NCI-H345 (cell line): ENCODE measurements around the gene TIAM2.

Source experiments
- DNase-seq: peaks from one replicate; lab custom pipeline; 2025; lab: John Stamatoyannopoulos, UW

TIAM2 gene

DNA sequence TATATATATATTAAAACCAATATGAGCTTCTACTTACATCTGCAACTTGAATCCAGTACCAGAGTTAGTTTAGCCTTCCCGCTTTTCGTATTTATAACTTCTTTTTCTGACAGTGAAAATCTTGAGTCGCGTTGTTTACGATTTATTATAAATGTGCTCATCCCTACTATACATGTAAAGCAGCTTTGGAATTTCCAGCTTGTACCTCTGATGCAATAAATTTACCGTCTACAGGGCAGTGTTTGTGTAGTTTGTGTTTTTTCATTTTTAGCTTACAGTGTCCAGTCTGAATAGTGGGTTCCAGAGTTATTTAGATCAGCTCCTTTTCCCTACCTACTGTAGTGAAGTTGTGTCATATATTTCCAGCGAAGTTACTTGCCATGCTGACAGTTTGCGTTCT, 66.3 kb downstream of the TIAM2 start:
- no peak for DNase-seq

DNA sequence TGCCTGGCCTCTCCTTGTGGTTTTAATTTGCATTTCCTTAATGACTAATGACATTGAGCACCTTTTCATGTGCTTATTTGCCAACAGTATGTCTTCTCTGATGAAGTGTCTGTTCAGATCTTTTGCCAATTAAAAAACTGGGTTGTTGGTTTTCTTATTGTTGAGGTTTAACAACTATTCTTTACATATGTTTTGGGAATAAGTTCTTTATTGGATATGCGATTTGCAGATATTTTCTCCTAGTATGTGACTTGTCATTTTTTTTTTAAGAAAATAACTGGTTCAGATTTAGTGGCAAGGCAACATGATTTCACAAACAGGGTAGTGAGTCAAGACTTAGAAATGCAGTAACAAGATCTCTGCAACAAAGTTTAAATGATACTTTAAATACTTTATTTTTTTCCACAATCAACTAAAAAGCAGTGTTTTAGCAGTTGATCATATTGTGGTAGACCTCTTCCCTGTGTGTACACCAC, 67.8 kb downstream of the TIAM2 start:
- DNase-seq: no peak

DNA sequence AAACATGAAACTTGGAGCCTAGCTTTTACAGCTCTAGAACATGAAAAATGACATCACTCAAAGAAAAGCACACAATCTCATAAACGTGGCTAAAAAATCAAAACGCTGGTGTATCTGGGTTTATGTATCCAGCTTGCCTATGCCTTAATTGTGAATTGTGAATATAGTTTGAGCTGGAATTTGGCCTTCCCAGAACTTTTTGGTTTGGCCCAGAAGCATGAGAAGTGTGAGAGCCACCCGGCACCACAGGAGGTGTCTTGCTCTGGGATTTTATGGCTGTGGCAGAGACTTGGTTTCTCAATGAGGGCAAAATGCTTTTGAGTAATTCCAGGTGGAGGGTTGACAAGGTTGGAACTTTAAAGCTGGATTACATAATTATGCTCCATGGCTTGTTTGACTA, 69.2 kb downstream of the TIAM2 start:
- DNase-seq: no peak

- no peak for DNase-seq
These were observed 71.2 kb downstream of the TIAM2 start for GRCh38 chr6:155066361-155066760.

DNA sequence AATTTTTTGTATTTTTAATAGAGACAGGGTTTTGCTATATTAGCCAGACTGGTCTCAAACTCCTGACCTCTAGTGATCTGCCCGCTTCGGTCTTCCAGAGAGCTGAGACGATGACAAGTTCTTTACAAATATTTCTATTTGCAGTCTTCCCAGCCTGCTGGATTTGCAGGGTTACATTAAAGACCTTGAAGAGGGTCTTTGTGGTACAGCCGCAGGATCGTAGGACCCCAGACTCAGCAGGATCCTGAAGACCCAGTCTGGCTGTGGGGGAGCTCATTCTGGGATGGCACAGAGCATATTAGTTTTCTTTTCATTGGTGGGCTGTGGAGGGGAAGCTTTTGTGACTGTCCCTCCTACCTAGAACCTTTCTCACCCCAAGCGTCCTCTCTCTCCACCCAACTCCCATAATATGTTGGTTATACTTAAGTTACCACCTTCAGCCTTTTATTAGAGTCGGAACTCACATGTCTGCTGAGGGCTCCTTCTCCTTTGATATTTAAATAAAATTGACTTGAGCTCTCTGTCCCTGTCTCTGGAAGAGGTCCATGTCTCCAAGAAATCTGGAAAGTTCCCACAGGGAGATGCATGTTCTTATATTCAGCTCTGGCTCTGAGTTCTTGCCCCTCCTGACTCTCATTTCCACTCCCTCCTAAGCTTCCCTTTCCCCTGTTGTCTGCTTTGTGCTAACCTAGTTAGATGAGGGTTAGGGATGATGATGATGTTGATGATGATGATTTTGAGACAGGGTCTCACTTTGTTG, 72.0 kb downstream of the TIAM2 start:
- DNase-seq: no peak

DNA sequence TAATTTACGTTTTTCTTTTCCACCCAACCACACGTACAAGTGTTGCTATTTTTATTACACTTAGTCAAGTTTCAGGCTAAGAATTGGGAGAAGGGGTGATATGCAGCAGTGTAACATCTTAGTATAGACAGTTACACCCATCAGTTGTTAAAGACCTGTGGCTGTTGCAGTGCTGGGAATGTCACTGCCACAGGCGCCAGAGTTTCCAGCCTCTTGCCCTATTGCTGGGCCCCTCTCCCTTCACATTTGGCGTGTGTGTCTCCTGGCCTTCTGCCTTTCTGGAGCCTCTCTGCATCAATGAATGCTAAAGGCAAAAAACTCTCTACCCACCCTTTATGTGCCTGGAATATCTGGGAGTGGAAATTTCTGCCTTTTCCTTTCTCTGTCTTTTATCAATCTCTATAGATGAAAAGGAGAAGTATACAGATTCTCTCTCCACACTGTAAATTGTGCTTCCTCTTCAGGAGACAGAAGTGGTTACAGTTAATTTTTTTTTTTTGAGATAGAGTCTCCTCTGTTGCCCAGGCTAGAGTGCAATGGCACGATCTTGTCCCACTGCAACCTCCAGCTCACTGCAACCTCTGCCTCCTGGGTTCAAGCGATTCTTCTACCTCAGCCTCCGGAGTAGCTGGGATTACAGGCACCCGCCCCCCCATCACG, 73.0 kb downstream of the TIAM2 start:
- no peak for DNase-seq

GRCh38 chr6:155069543-155069942, 74.4 kb downstream of the TIAM2 start:
- DNase-seq: no peak

DNA sequence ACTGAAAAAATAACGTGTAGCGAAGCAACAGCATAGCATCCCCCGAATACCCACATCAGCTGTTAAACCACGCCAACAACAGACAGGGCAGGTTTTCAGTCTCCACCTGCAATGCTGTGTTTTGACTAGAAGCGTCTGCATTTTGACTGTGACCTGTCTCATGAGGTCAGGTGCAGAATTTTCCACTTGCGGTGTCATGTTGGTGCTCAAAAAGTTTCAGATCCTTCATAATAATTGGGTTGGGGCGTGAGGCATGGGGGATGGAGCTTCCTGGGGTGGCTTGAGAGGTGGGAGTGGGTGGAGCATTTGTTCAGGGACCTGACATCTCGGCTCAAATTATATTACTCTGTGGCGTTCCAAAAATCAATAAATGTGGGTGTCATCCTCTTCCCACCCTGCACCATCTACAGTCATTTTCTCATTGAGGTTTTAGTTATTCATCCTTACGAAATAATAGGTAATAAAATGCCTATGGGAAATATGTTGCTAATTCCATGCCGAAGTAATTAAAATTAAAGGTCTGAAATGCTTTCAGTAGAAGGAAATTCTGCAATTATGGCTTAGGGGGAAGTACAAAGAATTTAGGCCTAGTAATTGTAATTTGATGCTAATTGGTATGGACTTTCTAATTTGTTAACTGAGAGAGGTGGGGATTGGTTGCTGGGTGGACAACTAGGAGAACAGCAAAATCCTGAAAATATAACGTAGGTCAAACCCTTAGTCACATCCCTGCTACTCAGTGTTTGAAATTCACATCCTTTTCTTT, 81.0 kb downstream of the TIAM2 start:
- no peak for DNase-seq

DNA sequence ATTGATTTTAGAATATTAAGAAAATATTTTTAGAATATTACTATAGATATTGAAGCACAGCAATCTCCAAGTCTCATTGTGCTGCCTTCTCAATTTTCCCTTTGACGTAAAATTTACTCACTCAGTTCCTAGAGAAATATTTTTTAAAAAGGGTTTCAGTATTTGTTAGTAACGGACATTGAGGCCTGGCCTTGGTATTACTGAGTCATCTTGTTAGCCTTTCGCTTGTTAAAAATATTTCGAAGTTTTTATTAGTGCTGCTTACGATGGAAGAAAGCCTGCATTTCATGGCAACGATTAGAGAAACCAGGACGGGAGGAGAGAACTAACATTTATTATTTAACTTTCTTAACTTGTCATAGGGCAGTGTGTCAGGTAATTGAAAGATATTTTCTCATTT, 82.2 kb downstream of the TIAM2 start:
- no peak for DNase-seq

DNA sequence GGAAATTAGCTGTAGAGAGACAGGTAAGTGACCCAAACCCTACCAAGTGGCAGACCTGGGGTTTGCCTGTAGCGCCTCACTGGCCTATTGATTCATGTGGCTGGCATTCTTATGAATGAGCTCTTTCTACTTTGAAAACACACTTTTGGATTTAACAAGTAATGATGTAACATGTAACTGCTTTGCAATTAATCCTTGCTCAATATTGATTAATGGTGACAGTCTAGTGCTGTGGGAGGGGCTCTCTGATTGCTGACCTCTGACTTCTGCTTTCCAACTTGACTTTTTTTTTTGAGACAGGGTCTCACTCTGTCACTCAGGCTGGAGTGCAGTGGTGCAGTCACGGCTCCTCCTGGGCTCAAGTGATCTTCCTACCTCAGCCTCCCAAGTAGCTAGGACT, 82.7 kb downstream of the TIAM2 start:
- no peak for DNase-seq

DNA sequence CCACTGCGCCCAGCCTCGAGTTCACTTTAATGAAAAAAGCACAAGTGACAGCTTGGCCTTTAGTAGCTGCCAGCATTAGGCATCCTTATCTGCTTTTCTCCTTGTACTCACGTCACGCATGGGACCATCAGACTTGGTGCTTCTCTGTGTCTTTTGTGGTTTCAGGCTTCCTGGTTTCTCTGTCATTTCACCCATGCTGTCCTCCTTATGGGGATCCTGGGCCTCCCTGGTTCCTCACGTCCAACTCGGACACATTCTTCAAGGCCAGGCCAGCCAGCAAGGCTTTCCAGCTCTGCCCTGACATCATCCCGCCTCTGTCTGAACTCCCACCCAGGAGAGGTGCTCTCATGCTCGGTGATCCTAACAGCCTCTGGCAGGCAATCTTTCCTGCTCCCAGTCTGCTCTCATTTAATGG, 83.2 kb downstream of the TIAM2 start:
- no peak for DNase-seq

- DNase-seq: no peak
These were observed 84.9 kb downstream of the TIAM2 start for GRCh38 chr6:155079985-155080452.

GRCh38 chr6:155080881-155081845, 86.0 kb downstream of the TIAM2 start:
- no peak for DNase-seq

DNA sequence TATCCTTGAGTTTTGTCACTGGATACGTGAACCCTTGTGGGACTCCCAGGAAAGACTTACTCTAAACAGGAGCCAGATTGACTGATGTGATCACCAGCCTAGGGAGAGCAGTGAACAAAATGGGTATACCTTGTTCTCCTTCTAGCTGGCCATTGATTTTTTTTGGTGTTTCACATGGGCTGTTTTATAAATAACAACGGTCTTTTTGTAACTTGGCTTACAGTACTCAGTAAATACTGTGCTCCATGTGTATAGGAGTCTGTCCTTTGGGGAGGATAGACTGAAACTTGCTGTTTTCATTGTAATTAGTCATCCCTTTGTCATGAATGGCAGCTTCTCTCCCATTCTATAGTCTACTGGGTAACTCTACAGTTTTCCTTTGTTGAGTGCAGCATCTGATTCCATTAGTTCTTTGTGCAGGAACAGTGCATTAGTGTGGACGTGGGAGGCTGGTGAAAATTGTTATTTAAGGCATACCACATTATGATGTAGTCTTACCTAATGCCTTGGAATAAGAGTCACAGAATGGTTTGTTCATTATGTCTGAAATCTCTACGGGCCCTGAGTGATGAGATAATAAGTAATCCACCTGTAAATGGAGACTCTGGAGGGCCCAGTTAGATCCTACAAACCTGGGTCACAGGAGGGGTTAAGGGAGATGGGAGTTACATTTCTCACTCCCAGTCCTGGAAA, 89.5 kb downstream of the TIAM2 start:
- DNase-seq: no peak

DNA sequence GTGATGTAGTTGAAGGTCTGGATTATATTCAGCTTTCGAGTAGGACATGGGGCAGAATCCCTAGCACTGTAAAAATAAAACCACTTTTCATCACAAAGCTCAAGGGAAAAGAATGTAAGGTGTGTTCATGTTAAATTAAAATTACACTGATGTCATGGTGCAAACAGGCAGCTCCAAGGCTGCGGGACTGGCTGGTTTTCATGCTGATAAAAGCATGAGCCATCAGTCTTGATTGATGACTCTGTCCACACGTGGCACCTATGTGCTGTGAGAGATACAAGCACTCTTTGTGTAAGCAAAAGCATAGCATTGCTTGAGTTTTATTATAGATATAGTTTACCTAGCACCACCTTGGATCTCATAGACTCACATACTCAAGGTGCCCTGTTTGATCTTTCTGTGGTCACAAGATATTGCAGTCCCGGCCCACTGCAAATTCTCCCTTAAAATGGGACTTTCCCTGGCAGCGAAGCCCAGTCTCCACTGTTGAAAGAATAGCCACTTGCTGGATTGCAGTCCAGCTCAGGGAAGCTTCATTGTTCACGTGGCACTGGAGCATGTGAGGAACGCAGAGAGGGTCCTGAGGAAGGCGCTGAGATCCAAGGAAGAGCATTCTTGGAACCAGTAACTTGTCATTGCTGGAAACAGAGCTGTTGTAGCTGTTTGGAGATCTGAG, 90.6 kb downstream of the TIAM2 start:
- no peak for DNase-seq

GRCh38 chr6:155088856-155089255, 93.7 kb downstream of the TIAM2 start:
- no peak for DNase-seq

DNA sequence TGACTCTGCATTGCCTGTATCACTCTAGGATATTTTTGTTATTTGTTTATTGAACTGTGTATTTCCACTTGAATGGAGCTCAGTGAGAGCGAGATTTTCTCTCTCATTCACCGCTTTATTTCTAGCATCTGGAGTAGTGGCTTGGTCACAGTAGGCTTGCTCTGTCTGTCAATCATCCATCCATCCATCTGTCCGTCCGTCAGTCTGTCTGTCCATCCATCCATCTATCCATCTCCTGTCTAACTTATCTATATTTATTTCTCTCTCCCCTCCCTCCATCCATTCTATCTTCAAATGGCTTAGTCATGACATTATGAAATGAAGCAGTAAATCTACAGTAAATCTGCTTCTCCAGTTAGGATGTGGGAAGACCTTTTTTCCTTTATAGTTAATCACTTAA, 94.6 kb downstream of the TIAM2 start:
- no peak for DNase-seq

DNA sequence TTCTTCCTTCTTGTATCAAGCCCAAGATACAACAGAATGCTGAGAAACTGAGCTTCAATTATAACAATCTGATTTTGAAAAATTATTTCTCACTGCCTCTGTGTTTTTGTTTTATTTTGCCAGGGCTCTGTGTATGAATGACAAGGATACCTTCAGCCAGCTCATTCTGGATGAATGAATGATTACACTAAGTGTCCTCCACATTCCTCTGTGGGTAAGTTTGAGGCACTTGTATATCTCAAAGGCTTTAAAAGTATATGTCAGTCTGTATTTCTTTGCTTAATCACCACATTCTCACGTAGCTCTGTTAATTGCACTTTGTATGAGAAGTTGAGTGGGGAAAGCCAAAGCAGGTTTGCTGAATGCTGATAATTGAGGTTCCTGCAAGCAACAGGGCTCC, 95.1 kb downstream of the TIAM2 start:
- DNase-seq: no peak

GRCh38 chr6:155091756-155092155, 96.6 kb downstream of the TIAM2 start:
- no peak for DNase-seq

GRCh38 chr6:155093430-155093829, 98.3 kb downstream of the TIAM2 start:
- no peak for DNase-seq
